ENCODE results near the gene RTN3. TPM values are rescaled to one million over a fixed set of nuclear protein-coding genes. Genes with fewer than 3 reads are reported as not detected.

The RTN3 gene
- total RNA-seq, 1 experiment from 2014 or later = 145 TPM

DNA sequence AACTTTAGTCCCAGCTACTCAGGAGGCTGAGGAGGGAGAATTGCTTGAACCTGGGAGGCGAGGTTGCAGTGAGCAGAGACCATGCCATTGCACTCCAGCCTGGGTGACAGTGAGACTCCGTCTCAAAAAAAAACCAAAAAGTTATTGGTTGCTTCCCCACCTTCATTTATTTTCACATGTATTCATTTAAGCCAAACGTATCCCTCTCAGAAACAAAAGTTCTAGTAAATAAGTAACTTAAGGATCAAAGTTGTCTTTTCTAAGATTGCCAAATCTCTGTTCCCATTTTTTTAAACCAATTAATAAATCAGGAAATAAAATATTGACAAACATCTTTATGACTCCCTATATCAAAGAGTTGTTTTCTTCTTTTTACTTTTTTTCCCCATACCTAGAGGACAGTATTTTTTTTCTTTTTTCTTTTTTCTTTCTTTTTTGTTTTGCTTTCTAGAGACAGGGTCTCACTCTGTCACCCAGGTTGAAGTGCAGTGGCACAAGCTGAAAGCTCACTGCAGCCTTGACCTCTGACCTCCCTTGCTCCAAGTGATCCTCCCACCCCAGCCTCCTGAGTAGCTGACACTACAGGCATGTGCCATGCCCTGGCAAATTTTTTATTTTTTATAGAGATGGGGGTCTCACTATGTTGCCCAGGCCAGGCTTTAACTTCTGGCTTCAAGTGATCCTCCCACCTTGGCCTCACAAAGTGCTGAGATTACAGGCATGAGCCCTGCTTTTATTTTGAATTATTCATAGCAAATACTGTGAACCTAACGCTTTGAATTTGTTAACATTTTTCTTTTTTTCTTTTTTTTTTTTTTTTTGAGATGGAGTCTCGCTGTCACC is 75.8 kb downstream of the RTN3 start:
- Histone ChIP-seq H3K36me3 (ENCODE audit: control insufficient read depth, insufficient read depth, low read length) (peaks cover 18% of the 10 kb centered on the region), H3K9me3 (ENCODE audit: control insufficient read depth, insufficient read depth, low read depth, low read length) (no peaks in the 10 kb centered on the region), H3K27me3 (ENCODE audit: control insufficient read depth, insufficient read depth, low read length) (no peaks in the 10 kb centered on the region), H3K4me1 (ENCODE audit: control insufficient read depth, insufficient read depth, low read length) (no peaks in the 10 kb centered on the region), H3K4me3 (ENCODE audit: low read depth in 2 of 2, low read length in 2 of 2) (no peak overlapping the region), H3K27ac (ENCODE audit: low read length) (no peak overlapping the region)
- BruUV-seq (replicated peaks) = no TSS peak
- in situ Hi-C loops (cut with HindIII; ENCODE audit: low pct_unique_long_range_greater_than_20kb, low sequenced_read_pairs) = no loop called here
- ATAC-seq (no peak), DNase-seq (ENCODE audit: low read depth, low spot score) (no peak)
- ChIA-PET CTCF (interaction anchor here (0.7 kb wide), 1 partner anchor 79 kb away, joined by 3 read pairs; no protein-coding TSS in a partner anchor), POLR2A (interaction anchor here (0.6 kb wide), 1 partner anchor 152 kb away, joined by 3 read pairs; no protein-coding TSS in a partner anchor)
- TF ChIP-seq, protein P1, sequence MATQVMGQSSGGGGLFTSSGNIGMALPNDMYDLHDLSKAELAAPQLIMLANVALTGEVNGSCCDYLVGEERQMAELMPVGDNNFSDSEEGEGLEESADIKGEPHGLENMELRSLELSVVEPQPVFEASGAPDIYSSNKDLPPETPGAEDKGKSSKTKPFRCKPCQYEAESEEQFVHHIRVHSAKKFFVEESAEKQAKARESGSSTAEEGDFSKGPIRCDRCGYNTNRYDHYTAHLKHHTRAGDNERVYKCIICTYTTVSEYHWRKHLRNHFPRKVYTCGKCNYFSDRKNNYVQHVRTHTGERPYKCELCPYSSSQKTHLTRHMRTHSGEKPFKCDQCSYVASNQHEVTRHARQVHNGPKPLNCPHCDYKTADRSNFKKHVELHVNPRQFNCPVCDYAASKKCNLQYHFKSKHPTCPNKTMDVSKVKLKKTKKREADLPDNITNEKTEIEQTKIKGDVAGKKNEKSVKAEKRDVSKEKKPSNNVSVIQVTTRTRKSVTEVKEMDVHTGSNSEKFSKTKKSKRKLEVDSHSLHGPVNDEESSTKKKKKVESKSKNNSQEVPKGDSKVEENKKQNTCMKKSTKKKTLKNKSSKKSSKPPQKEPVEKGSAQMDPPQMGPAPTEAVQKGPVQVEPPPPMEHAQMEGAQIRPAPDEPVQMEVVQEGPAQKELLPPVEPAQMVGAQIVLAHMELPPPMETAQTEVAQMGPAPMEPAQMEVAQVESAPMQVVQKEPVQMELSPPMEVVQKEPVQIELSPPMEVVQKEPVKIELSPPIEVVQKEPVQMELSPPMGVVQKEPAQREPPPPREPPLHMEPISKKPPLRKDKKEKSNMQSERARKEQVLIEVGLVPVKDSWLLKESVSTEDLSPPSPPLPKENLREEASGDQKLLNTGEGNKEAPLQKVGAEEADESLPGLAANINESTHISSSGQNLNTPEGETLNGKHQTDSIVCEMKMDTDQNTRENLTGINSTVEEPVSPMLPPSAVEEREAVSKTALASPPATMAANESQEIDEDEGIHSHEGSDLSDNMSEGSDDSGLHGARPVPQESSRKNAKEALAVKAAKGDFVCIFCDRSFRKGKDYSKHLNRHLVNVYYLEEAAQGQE (IDR thresholded peaks at IDR 0.05; ENCODE audit: insufficient read depth in 1 of 2, low read depth in 2 of 2, low read length in 1 of 2) = no peak
- TF ChIP-seq, protein P2, sequence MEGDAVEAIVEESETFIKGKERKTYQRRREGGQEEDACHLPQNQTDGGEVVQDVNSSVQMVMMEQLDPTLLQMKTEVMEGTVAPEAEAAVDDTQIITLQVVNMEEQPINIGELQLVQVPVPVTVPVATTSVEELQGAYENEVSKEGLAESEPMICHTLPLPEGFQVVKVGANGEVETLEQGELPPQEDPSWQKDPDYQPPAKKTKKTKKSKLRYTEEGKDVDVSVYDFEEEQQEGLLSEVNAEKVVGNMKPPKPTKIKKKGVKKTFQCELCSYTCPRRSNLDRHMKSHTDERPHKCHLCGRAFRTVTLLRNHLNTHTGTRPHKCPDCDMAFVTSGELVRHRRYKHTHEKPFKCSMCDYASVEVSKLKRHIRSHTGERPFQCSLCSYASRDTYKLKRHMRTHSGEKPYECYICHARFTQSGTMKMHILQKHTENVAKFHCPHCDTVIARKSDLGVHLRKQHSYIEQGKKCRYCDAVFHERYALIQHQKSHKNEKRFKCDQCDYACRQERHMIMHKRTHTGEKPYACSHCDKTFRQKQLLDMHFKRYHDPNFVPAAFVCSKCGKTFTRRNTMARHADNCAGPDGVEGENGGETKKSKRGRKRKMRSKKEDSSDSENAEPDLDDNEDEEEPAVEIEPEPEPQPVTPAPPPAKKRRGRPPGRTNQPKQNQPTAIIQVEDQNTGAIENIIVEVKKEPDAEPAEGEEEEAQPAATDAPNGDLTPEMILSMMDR (IDR thresholded peaks at IDR 0.05) = no peak
- TF ChIP-seq POLR2AphosphoS5 (IDR thresholded peaks at IDR 0.05; ENCODE audit: low read depth, low read length) = no peak
- no peak for TF ChIP-seq TCF7L2 (IDR thresholded peaks at IDR 0.05; ENCODE audit: low read depth, low read length)
- TF ChIP-seq SIN3A (IDR thresholded peaks at IDR 0.05; ENCODE audit: borderline replicate concordance, insufficient read depth, low read depth, low read length) = no peak
- intact Hi-C loops (cut with micrococcal nuclease; ENCODE audit: unreplicated experiment) = no loop called here

DNA sequence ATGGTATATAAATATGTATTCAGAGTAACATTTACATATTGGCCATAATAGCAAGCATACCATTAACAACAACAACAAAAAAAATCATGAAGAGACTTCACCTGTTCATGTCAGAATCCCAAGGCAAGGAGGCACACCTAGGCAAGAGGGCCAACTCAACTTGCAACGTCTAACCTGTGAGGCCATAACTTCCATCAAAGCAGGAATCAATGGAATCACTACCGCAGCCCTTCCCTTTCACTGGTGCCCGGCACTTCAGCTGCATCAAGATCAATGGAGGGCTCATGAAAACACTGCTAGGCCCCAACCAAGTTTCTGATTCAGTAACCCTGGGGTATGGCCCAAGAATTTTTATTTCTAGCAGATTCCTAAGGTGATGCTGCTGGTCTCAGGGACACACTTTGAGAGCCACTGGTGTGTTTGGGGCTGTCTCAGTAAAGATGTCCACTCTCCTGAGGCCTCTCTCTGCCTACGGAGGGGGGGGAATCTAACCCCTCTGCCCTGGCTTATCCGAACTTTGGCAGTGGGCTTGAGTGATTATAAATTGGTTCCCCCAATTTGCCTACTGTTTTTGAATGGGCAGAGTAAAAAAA is 79.3 kb downstream of the RTN3 start:
- Histone ChIP-seq H3K4me3 (ENCODE audit: low read depth in 2 of 2, low read length in 2 of 2) (no peak overlapping the region), H3K27me3 (ENCODE audit: control insufficient read depth, insufficient read depth, low read length) (no peaks in the 10 kb centered on the region), H3K9me3 (ENCODE audit: control insufficient read depth, insufficient read depth, low read depth, low read length) (no peaks in the 10 kb centered on the region), H3K27ac (ENCODE audit: low read length) (no peak overlapping the region), H3K36me3 (ENCODE audit: control insufficient read depth, insufficient read depth, low read length) (peaks cover 9% of the 10 kb centered on the region), H3K4me1 (ENCODE audit: control insufficient read depth, insufficient read depth, low read length) (no peaks in the 10 kb centered on the region)
- ATAC-seq (no peak), DNase-seq (ENCODE audit: low read depth, low spot score) (no peak)
- intact Hi-C loops (cut with micrococcal nuclease; ENCODE audit: unreplicated experiment) (loop anchor here (10.0 kb wide), 1 partner anchor 74 kb away; the partner anchor contains the start of gene MARK2), in situ Hi-C loops (cut with HindIII; ENCODE audit: low pct_unique_long_range_greater_than_20kb, low sequenced_read_pairs) (no loop called here)
- CTCF ChIA-PET = no interaction called here
- POLR2A ChIA-PET = interaction anchor here (0.6 kb wide), 1 partner anchor 18 kb away, joined by 3 read pairs; no protein-coding TSS in a partner anchor
- TF ChIP-seq, protein P1 (IDR thresholded peaks at IDR 0.05; ENCODE audit: insufficient read depth in 1 of 2, low read depth in 2 of 2, low read length in 1 of 2) = no peak
- no peak for TF ChIP-seq SIN3A (IDR thresholded peaks at IDR 0.05; ENCODE audit: borderline replicate concordance, insufficient read depth, low read depth, low read length)
- no TSS peak for BruUV-seq (replicated peaks)

Measured in Panc1 (cell line).